Thyroid gland (tissue), 4 donors: ENCODE results near the gene TPRG1. TPM values are rescaled to one million over a fixed set of nuclear protein-coding genes. Genes with fewer than 3 reads are reported as not detected.
A peak's percentile ranks its signal among the peaks of the same experiment; 100 is the strongest.

Source experiments
- DNase-seq, 2 donors: peaks; one replicate each; pipeline ENCODE4 v3.0.0-alpha.2; 2019
- H3K27ac ChIP-seq, 3 donors: fragments of 200-600 bp; sonication (generic); 1 replicate in 2 of 3; 2 replicates in 1 of 3; pipeline ENCODE4 v1.5.1; 2016 to 2019; ENCODE audit warnings: mild to moderate bottlenecking in 1 of 3, moderate library complexity in 1 of 3
- H3K27me3 ChIP-seq: fragments of 200-600 bp; sonication (generic); one replicate; pipeline ENCODE4 v1.5.1; 2019
- H3K36me3 ChIP-seq, 2 donors: fragments of 200-600 bp; sonication (generic); one replicate each; pipeline ENCODE4 v1.5.1; 2016 to 2019
- H3K4me1 ChIP-seq, 2 donors: fragments of 200-600 bp; sonication (generic); one replicate each; pipeline ENCODE4 v1.5.1; 2017 to 2019
- H3K4me3 ChIP-seq, 3 donors: fragments of 200-600 bp; sonication (generic); replicated peaks in 1 of 3; 1 replicate in 2 of 3; 2 replicates in 1 of 3; pipeline ENCODE4 v1.5.1; 2016; ENCODE audit warnings: mild to moderate bottlenecking in 1 of 3
- H3K9me3 ChIP-seq: fragments of 200-600 bp; sonication (generic); one replicate; pipeline ENCODE4 v1.5.1; 2017
- CTCF ChIP-seq, 6 experiments: fragments of 200-600 bp in 3 of 6; fragments of 450-650 bp in 3 of 6; sonication (generic) in 3 of 6; IDR thresholded peaks; one replicate each; pipeline ENCODE4 v1.5.1; 2016 to 2019; ENCODE audit warnings: antibody characterized with exemption in 6 of 6, mild to moderate bottlenecking in 2 of 6, inconsistent platforms in 1 of 6, moderate library complexity in 1 of 6
- POLR2A ChIP-seq, 2 donors: fragments of 450-650 bp; IDR thresholded peaks; one replicate each; pipeline ENCODE4 v1.6.1; 2017; ENCODE audit warnings: antibody characterized with exemption in 2 of 2, mild to moderate bottlenecking in 2 of 2, moderate library complexity in 1 of 2
- WGBS, 2 donors: methylation state at CpG; one replicate each; pipeline ENCODE4 v1.1.5; 2017; 5-methylcytosine and 5-hydroxymethylcytosine counted together
- intact Hi-C: fragments of 100-400 bp; cut with DNase I; formaldehyde crosslinking; loops from one replicate; pipeline ENCODE4 v1.15.1; 2023
- total RNA-seq, 4 donors: library from RNA; depleted of rRNA; stranded (reverse); fragments of >200 nt; gene quantifications; one replicate each; pipeline ENCODE4 v1.2.3, GENCODE V29; 2016

Gene TPRG1
- total RNA-seq, 4 donors from 2014 or later: 2.0 to 10.5 (median 5.7) TPM

GRCh38 chr3:189304465-189305351 is 132.9 kb downstream of the TPRG1 start:
- H3K9me3 ChIP-seq: no peaks in the 10 kb centered on the region
- intact Hi-C loops: no loop called here
- TF ChIP-seq POLR2A (IDR thresholded peaks at IDR 0.05) (peak in 1 of 2 donors; percentile 50), CTCF (IDR thresholded peaks at IDR 0.05) (no peak)

GRCh38 chr3:189305412-189305811 is 133.6 kb downstream of the TPRG1 start:
- Histone ChIP-seq H3K4me1 (peaks cover 35 to 43% of the 10 kb centered on the region in 2 donors), H3K27me3 (no peaks in the 10 kb centered on the region), H3K9me3 (no peaks in the 10 kb centered on the region), H3K4me3 (no peak overlapping the region), H3K36me3 (no peaks in the 10 kb centered on the region), H3K27ac (peak overlapping the region; percentile 70 to 96 (median 90))
- TF ChIP-seq CTCF (IDR thresholded peaks at IDR 0.05): no peak
- no peak for TF ChIP-seq POLR2A (IDR thresholded peaks at IDR 0.05)
- WGBS, 2 donors: 27 to 34% methylated on average over 1 of the region's 1 CpG
- intact Hi-C loops: no loop called here
- DNase-seq: no peak

More at GRCh38 chr3:189304465-189305351, 132.9 kb downstream of the TPRG1 start:
- H3K27me3 ChIP-seq: no peaks in the 10 kb centered on the region
- H3K27ac ChIP-seq: peak overlapping the region; percentile 70 to 96 (median 90)
- 20 to 38% methylated on average over 10 of the region's 10 CpGs for WGBS, 2 donors
- H3K4me3 ChIP-seq: no peak overlapping the region
- H3K4me1 ChIP-seq: peaks cover 38 to 44% of the 10 kb centered on the region in 2 donors
- no peaks in the 10 kb centered on the region for H3K36me3 ChIP-seq
- peak; percentile 87 for DNase-seq

- intact Hi-C loops: no loop called here
- DNase-seq: no peak
- 89% methylated on average over 7 of the region's 7 CpGs for WGBS, 2 donors
- Histone ChIP-seq H3K4me3 (no peak overlapping the region), H3K27ac (peak overlapping the region in 2 of 3 donors; percentile 48 to 90), H3K9me3 (no peaks in the 10 kb centered on the region), H3K27me3 (no peaks in the 10 kb centered on the region), H3K4me1 (peaks cover 28 to 31% of the 10 kb centered on the region in 2 donors), H3K36me3 (no peaks in the 10 kb centered on the region)
- no peak for TF ChIP-seq CTCF (IDR thresholded peaks at IDR 0.05)
- TF ChIP-seq POLR2A (IDR thresholded peaks at IDR 0.05): no peak
Observed at GRCh38 chr3:189307963-189308362, 136.2 kb downstream of the TPRG1 start.

GRCh38 chr3:189308608-189309007 is 136.8 kb downstream of the TPRG1 start:
- Histone ChIP-seq H3K27me3 (no peaks in the 10 kb centered on the region), H3K9me3 (no peaks in the 10 kb centered on the region), H3K4me3 (no peak overlapping the region), H3K27ac (peak overlapping the region in 1 of 3 donors; percentile 37), H3K36me3 (no peaks in the 10 kb centered on the region), H3K4me1 (peaks cover 28% of the 10 kb centered on the region in 2 donors)
- TF ChIP-seq POLR2A (IDR thresholded peaks at IDR 0.05) (no peak), CTCF (IDR thresholded peaks at IDR 0.05) (no peak)
- no peak for DNase-seq
- intact Hi-C loops: no loop called here

GRCh38 chr3:189309400-189309975 is 137.7 kb downstream of the TPRG1 start:
- H3K36me3 ChIP-seq: no peaks in the 10 kb centered on the region
- no peaks in the 10 kb centered on the region for H3K27me3 ChIP-seq
- peaks cover 21 to 26% of the 10 kb centered on the region in 2 donors for H3K4me1 ChIP-seq
- intact Hi-C loops: no loop called here
- no peaks in the 10 kb centered on the region for H3K9me3 ChIP-seq
- no peak for DNase-seq
- TF ChIP-seq POLR2A (IDR thresholded peaks at IDR 0.05): no peak
- TF ChIP-seq CTCF (IDR thresholded peaks at IDR 0.05): no peak
- 79 to 82% methylated on average over 6 of the region's 6 CpGs for WGBS, 2 donors
- H3K27ac ChIP-seq: no peak overlapping the region
- no peak overlapping the region for H3K4me3 ChIP-seq
